ENCODE results near the gene LKAAEAR1.
"Not testable (repeated sequence)": the region's sequence is repeated elsewhere in the genome, so short reads cannot be mapped to it uniquely, and the experiment has no call there.

Gene LKAAEAR1

GRCh38 chr20:64099880-64100565 lies 15.8 kb upstream of the LKAAEAR1 start:
- in situ Hi-C loops (cut with HindIII; ENCODE audit: low sequenced_read_pairs) = no loop called here

- in situ Hi-C loops (cut with HindIII; ENCODE audit: low sequenced_read_pairs) = no loop called here
Observed at GRCh38 chr20:64099086-64099786, 15.0 kb upstream of the LKAAEAR1 start.

- in situ Hi-C loops (cut with HindIII; ENCODE audit: low sequenced_read_pairs) = no loop called here
Observed at GRCh38 chr20:64098471-64099013, 14.3 kb upstream of the LKAAEAR1 start.

GRCh38 chr20:64096535-64096934 lies 12.3 kb upstream of the LKAAEAR1 start:
- in situ Hi-C loops (cut with HindIII; ENCODE audit: low sequenced_read_pairs) = no loop called here

GRCh38 chr20:64095927-64096326 lies 11.7 kb upstream of the LKAAEAR1 start:
- in situ Hi-C loops (cut with HindIII; ENCODE audit: low sequenced_read_pairs) = no loop called here

GRCh38 chr20:64095455-64095854 lies 11.3 kb upstream of the LKAAEAR1 start:
- in situ Hi-C loops (cut with HindIII; ENCODE audit: low sequenced_read_pairs) = no loop called here

GRCh38 chr20:64093013-64093503 lies 8.9 kb upstream of the LKAAEAR1 start:
- in situ Hi-C loops (cut with HindIII; ENCODE audit: low sequenced_read_pairs) = no loop called here

- in situ Hi-C loops (cut with HindIII; ENCODE audit: low sequenced_read_pairs) = no loop called here
Observed at GRCh38 chr20:64092258-64093012, 8.2 kb upstream of the LKAAEAR1 start.

- in situ Hi-C loops (cut with HindIII; ENCODE audit: low sequenced_read_pairs) = no loop called here
Observed at GRCh38 chr20:64091770-64092169, 7.6 kb upstream of the LKAAEAR1 start.

- in situ Hi-C loops (cut with HindIII; ENCODE audit: low sequenced_read_pairs) = no loop called here
Observed at GRCh38 chr20:64091340-64091739, 7.1 kb upstream of the LKAAEAR1 start.

GRCh38 chr20:64090165-64090564 lies 6.0 kb upstream of the LKAAEAR1 start:
- in situ Hi-C loops (cut with HindIII; ENCODE audit: low sequenced_read_pairs) = no loop called here

- in situ Hi-C loops (cut with HindIII; ENCODE audit: low sequenced_read_pairs) = not testable (repeated sequence)
Observed at GRCh38 chr20:64088586-64088985, 4.4 kb upstream of the LKAAEAR1 start.

GRCh38 chr20:64087226-64087825 lies 3.1 kb upstream of the LKAAEAR1 start:
- in situ Hi-C loops (cut with HindIII; ENCODE audit: low sequenced_read_pairs) = not testable (repeated sequence)

- in situ Hi-C loops (cut with HindIII; ENCODE audit: low sequenced_read_pairs) = no loop called here
Observed at GRCh38 chr20:64086801-64087200, 2.6 kb upstream of the LKAAEAR1 start.

GRCh38 chr20:64084685-64085152 lies 521 bp upstream of the LKAAEAR1 start:
- in situ Hi-C loops (cut with HindIII; ENCODE audit: low sequenced_read_pairs) = no loop called here

GRCh38 chr20:64083378-64083803 lies 807 bp downstream of the LKAAEAR1 start:
- in situ Hi-C loops (cut with HindIII; ENCODE audit: low sequenced_read_pairs) = no loop called here

- in situ Hi-C loops (cut with HindIII; ENCODE audit: low sequenced_read_pairs) = no loop called here
Observed at GRCh38 chr20:64082820-64083377, 1.3 kb downstream of the LKAAEAR1 start.

- in situ Hi-C loops (cut with HindIII; ENCODE audit: low sequenced_read_pairs) = no loop called here
Observed at GRCh38 chr20:64082126-64082731, 2.0 kb downstream of the LKAAEAR1 start.

GRCh38 chr20:64081624-64081964 lies 2.6 kb downstream of the LKAAEAR1 start:
- in situ Hi-C loops (cut with HindIII; ENCODE audit: low sequenced_read_pairs) = no loop called here
